ENCODE data around the gene SYT1.

DNA sequence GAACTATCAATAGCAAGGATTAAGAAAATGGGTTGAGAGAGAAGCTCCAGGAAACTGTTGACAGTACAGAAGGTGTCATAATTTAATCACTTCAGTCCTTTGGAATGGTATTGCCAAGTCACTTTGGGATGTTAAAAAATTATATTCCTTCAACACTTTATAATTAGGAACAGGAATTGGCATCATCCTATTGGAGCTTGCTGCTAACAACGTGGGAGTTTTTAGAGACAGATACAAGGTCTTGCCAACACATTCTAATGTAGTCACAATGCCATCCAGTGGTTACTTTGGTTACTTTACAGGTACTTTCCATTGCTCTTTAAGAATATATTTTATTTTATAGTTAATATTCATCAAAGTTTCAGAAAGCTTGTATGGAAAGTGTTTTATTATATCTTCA, 310.1 kb downstream of the SYT1 start:
- TF ChIP-seq, protein P1, sequence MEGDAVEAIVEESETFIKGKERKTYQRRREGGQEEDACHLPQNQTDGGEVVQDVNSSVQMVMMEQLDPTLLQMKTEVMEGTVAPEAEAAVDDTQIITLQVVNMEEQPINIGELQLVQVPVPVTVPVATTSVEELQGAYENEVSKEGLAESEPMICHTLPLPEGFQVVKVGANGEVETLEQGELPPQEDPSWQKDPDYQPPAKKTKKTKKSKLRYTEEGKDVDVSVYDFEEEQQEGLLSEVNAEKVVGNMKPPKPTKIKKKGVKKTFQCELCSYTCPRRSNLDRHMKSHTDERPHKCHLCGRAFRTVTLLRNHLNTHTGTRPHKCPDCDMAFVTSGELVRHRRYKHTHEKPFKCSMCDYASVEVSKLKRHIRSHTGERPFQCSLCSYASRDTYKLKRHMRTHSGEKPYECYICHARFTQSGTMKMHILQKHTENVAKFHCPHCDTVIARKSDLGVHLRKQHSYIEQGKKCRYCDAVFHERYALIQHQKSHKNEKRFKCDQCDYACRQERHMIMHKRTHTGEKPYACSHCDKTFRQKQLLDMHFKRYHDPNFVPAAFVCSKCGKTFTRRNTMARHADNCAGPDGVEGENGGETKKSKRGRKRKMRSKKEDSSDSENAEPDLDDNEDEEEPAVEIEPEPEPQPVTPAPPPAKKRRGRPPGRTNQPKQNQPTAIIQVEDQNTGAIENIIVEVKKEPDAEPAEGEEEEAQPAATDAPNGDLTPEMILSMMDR (IDR thresholded peaks at IDR 0.05) = peak; percentile 73
- no peak for TF ChIP-seq ZFX (IDR thresholded peaks at IDR 0.05; ENCODE audit: borderline replicate concordance)

Data from 22Rv1 (cell line).